ENCODE results near the gene AVPR2.

The AVPR2 gene

GRCh38 chrX:153885968-153886903 lies 18.2 kb upstream of the AVPR2 start, which contains the start of gene L1CAM:
Gene L1CAM (minus strand): TSS chrX:153886173. CDS start chrX:153875836, 10,337 bp downstream.
- no peak for DNase-seq

GRCh38 chrX:153886915-153887314 lies 17.6 kb upstream of the AVPR2 start:
- DNase-seq = no peak

- no peak for DNase-seq
Measured at GRCh38 chrX:153887385-153887784, 17.1 kb upstream of the AVPR2 start.

GRCh38 chrX:153888344-153888743 lies 16.1 kb upstream of the AVPR2 start:
- no peak for DNase-seq

- DNase-seq = no peak
Measured at GRCh38 chrX:153889123-153889522, 15.3 kb upstream of the AVPR2 start.

- no peak for DNase-seq
Measured at GRCh38 chrX:153897899-153898298, 6.6 kb upstream of the AVPR2 start.

GRCh38 chrX:153900831-153901752 lies 3.4 kb upstream of the AVPR2 start:
- DNase-seq = peak; percentile 89 to 91

- DNase-seq = no peak
Measured at GRCh38 chrX:153901753-153902140, 2.7 kb upstream of the AVPR2 start.

- DNase-seq = no peak
Measured at GRCh38 chrX:153902385-153902784, 2.1 kb upstream of the AVPR2 start.

GRCh38 chrX:153903238-153903980 lies 1.1 kb upstream of the AVPR2 start:
- peak; percentile 19 to 22 for DNase-seq

GRCh38 chrX:153905481-153906095 lies 1.1 kb downstream of the AVPR2 start:
- DNase-seq = no peak

- DNase-seq = no peak
Measured at GRCh38 chrX:153906126-153906917, 1.8 kb downstream of the AVPR2 start.

GRCh38 chrX:153907456-153907855 lies 3.0 kb downstream of the AVPR2 start:
- DNase-seq = no peak

GRCh38 chrX:153908219-153908860 lies 3.9 kb downstream of the AVPR2 start:
- DNase-seq = no peak

GRCh38 chrX:153909024-153909979 lies 4.8 kb downstream of the AVPR2 start:
- DNase-seq = no peak

- DNase-seq = no peak
Measured at GRCh38 chrX:153909980-153910360, 5.5 kb downstream of the AVPR2 start.

GRCh38 chrX:153910446-153910845 lies 6.0 kb downstream of the AVPR2 start:
- DNase-seq = no peak

- DNase-seq = no peak
Measured at GRCh38 chrX:153911798-153912197, 7.3 kb downstream of the AVPR2 start.

- no peak for DNase-seq
Measured at GRCh38 chrX:153913211-153913610, 8.7 kb downstream of the AVPR2 start.

GRCh38 chrX:153913701-153914100 lies 9.2 kb downstream of the AVPR2 start:
- DNase-seq = no peak

All from inflammatory macrophage (primary cell).